OCI-LY1 (cell line): ENCODE measurements around the gene RNH1.

Experiments used
- CTCF ChIP-seq: fragments of 200-600 bp; sonication (generic), shearing (Covaris generic); IDR thresholded peaks from 2 replicates; pipeline ENCODE4 v1.5.1; 2017; ENCODE audit warnings: mild to moderate bottlenecking, antibody characterized with exemption, low read length, moderate library complexity, mixed read lengths
- EZH2 ChIP-seq: fragments of 200-600 bp; sonication (generic), shearing (Covaris generic); IDR thresholded peaks from 2 replicates; pipeline ENCODE4 v1.8.0; 2017; ENCODE audit warnings: borderline replicate concordance, mixed run types, mild to moderate bottlenecking, antibody characterized with exemption, low read length, moderate library complexity, mixed read lengths

- TF ChIP-seq CTCF: no peak
- TF ChIP-seq EZH2: no peak
Observed at GRCh38 chr11:464316-464715, 42.7 kb downstream of the RNH1 start.
